K562 (cell line): ENCODE measurements around the gene FHIT. TPM values are rescaled to one million over a fixed set of nuclear protein-coding genes. Genes with fewer than 3 reads are reported as not detected.

ENCODE experiments used
- ATAC-seq: fragments of 200-7000 bp; cut with Tn5 transposase; 3 replicates; pipeline ENCODE4 v1.9.1; 2020; ENCODE audit warnings: moderate library complexity
- BruUV-seq: library from RNA; stranded (reverse); fragments of 400-500 nt; replicated peaks from 2 replicates; lab custom pipeline; 2021; lab: Mats Ljungman, UMichigan
- CTCF ChIA-PET: fragments of 300-600 bp; formaldehyde crosslinking; extraction: SDS; loops from one replicate; lab custom pipeline; 2021; ENCODE audit warnings: low intra/inter-chr PET ratio; lab: Yijun Ruan, JAX
- POLR2A ChIA-PET: fragments of 300-600, 350-650 bp; sonication (Branson Sonifier 250); formaldehyde crosslinking; extraction: SDS; loops from one replicate; lab custom pipeline; 2021; ENCODE audit warnings: antibody characterized with exemption, inconsistent platforms; lab: Yijun Ruan, JAX
- DNase-seq, 4 experiments: peaks; one replicate each; pipeline versions ENCODE4 v3.0.0 to v3.0.0-alpha.2; 2011 to 2018; ENCODE audit warnings: low spot score in 3 of 4, mixed read lengths in 3 of 4; ENCODE audit errors: extremely low read depth in 1 of 4
- FAIRE-seq: peaks from 2 replicates; lab custom pipeline; 2011; peaks lifted over from hg19 to GRCh38; lab: Jason Lieb, UNC
- H2AFZ ChIP-seq: 2 replicates; pipeline ENCODE4 v1.6.0; 2011; ENCODE audit warnings: low read depth, low read length, control low read depth, inconsistent platforms
- H3K27ac ChIP-seq: fragments of 200-600 bp; 3 replicates; pipeline ENCODE4 v1.8.0; 2011; ENCODE audit warnings: low read depth, mild to moderate bottlenecking, control low read depth, inconsistent platforms, low read length, moderate library complexity, mixed read lengths; ENCODE audit errors: extremely low read depth
- H3K27me3 ChIP-seq, 2 experiments: fragments of 300-600 bp in 1 of 2; 2 replicates in 1 of 2; 3 replicates in 1 of 2; pipeline versions ENCODE4 v1.6.0 to v1.8.0; 2011; ENCODE audit warnings: inconsistent platforms in 2 of 2, low read length in 2 of 2, mild to moderate bottlenecking in 1 of 2, mixed read lengths in 1 of 2, moderate library complexity in 1 of 2; ENCODE audit not compliant: control insufficient read depth in 2 of 2, insufficient read depth in 2 of 2
- H3K36me3 ChIP-seq: fragments of 300-600 bp; 3 replicates; pipeline ENCODE4 v1.8.0; 2011; ENCODE audit warnings: mild to moderate bottlenecking, low read length, inconsistent platforms; ENCODE audit not compliant: control insufficient read depth, insufficient read depth
- H3K4me1 ChIP-seq, 2 experiments: fragments of 200-600 bp in 1 of 2; replicated peaks in 1 of 2; 2 replicates in 1 of 2; 3 replicates in 1 of 2; pipeline versions ENCODE4 v1.5.1 to v1.8.0; 2011; ENCODE audit warnings: inconsistent platforms in 2 of 2, low read length in 2 of 2, mild to moderate bottlenecking in 1 of 2, mixed read lengths in 1 of 2, moderate library complexity in 1 of 2; ENCODE audit not compliant: control insufficient read depth in 2 of 2, insufficient read depth in 2 of 2
- H3K4me2 ChIP-seq: 2 replicates; pipeline ENCODE4 v1.6.1; 2011; ENCODE audit warnings: low read length, control low read depth, inconsistent platforms, mixed read lengths; ENCODE audit not compliant: insufficient read depth
- H3K4me3 ChIP-seq: fragments of 200-600 bp; sonication (generic), shearing (Covaris generic); 2 replicates; pipeline ENCODE4 v1.5.1; 2016; ENCODE audit warnings: control low read depth, inconsistent platforms
- H3K79me2 ChIP-seq: fragments of 200-600 bp; 3 replicates; pipeline ENCODE4 v1.8.0; 2011; ENCODE audit warnings: low read length, inconsistent platforms; ENCODE audit not compliant: control insufficient read depth, insufficient read depth
- H3K9ac ChIP-seq, 2 experiments: 2 replicates each; pipeline versions ENCODE4 v1.6.0 to v1.6.1; 2011; ENCODE audit warnings: low read depth in 2 of 2, low read length in 2 of 2, control low read depth in 1 of 2, inconsistent platforms in 1 of 2, mild to moderate bottlenecking in 1 of 2, mixed read lengths in 1 of 2; ENCODE audit not compliant: insufficient read depth in 1 of 2
- H3K9me1 ChIP-seq: one replicate; pipeline ENCODE4 v1.6.0; 2011; ENCODE audit warnings: inconsistent platforms, mild to moderate bottlenecking, low read length, moderate library complexity; ENCODE audit not compliant: control insufficient read depth, insufficient read depth
- H3K9me3 ChIP-seq: replicated peaks from 2 replicates; pipeline ENCODE4 v1.5.1; 2011; ENCODE audit warnings: low read depth, low read length, inconsistent platforms; ENCODE audit not compliant: control insufficient read depth, insufficient read depth
- H4K20me1 ChIP-seq: replicated peaks from 2 replicates; pipeline ENCODE4 v1.6.1; 2011; ENCODE audit warnings: low read length, inconsistent platforms, mixed read lengths; ENCODE audit not compliant: control insufficient read depth, insufficient read depth
- BRCA1 ChIP-seq, 2 experiments: fragments of 450-650 bp in 1 of 2; sonication (generic) in 1 of 2; formaldehyde crosslinking in 1 of 2; IDR thresholded peaks; 2 replicates each; pipeline versions ENCODE4 v1.5.0 to v1.6.1; 2017 to 2020; ENCODE audit warnings: mild to moderate bottlenecking in 1 of 2, missing genetic modification reagents in 1 of 2
- EWSR1 ChIP-seq: fragments of 450-650 bp; IDR thresholded peaks from 2 replicates; pipeline ENCODE4 v1.6.1; 2018; ENCODE audit warnings: borderline replicate concordance, mild to moderate bottlenecking, low read depth, moderate library complexity; ENCODE audit not compliant: partially characterized antibody
- GATAD2A ChIP-seq: fragments of 450-650 bp; IDR thresholded peaks from 2 replicates; pipeline ENCODE4 v1.6.1; 2017
- HES1 ChIP-seq: fragments of 450-650 bp; IDR thresholded peaks from 2 replicates; pipeline ENCODE4 v1.6.1; 2016; ENCODE audit warnings: low read depth, mild to moderate bottlenecking, moderate library complexity
- HNRNPL ChIP-seq: fragments of 200-400 bp; formaldehyde crosslinking; IDR thresholded peaks from 2 replicates; pipeline ENCODE4 v1.6.1; 2017; ENCODE audit warnings: low read depth, mild to moderate bottlenecking, low read length
- KAT2B ChIP-seq: IDR thresholded peaks from one replicate; pipeline ENCODE4 v1.6.1; 2012; ENCODE audit warnings: low read depth, mild to moderate bottlenecking, control low read depth, inconsistent platforms, low read length, moderate library complexity
- KLF6 ChIP-seq: fragments of 250-450 bp; sonication (Bioruptor Pico); IDR thresholded peaks from 2 replicates; pipeline ENCODE4 v1.4.0; 2020; ENCODE audit warnings: mild to moderate bottlenecking, moderate library complexity, borderline replicate concordance
- MTA3 ChIP-seq: fragments of 450-650 bp; formaldehyde crosslinking; IDR thresholded peaks from 2 replicates; pipeline ENCODE4 v1.6.1; 2017; ENCODE audit warnings: mild to moderate bottlenecking, borderline replicate concordance
- MXI1 ChIP-seq: IDR thresholded peaks from 2 replicates; pipeline ENCODE4 v1.6.1; 2011; ENCODE audit warnings: low read depth, mild to moderate bottlenecking, improper control_type of control experiment, low read length
- PHTF2 ChIP-seq: fragments of 250-450 bp; sonication (Bioruptor Pico); IDR thresholded peaks from 2 replicates; pipeline ENCODE4 v1.5.0; 2021; ENCODE audit warnings: mild to moderate bottlenecking
- POLR2AphosphoS2 ChIP-seq: IDR thresholded peaks from 2 replicates; pipeline ENCODE4 v1.6.1; 2012; ENCODE audit warnings: low read length, improper control_type of control experiment
- POLR3G ChIP-seq: IDR thresholded peaks from 2 replicates; pipeline ENCODE4 v1.6.1; 2011; ENCODE audit not compliant: insufficient read length, insufficient replicate concordance; ENCODE audit errors: extremely low read depth
- SREBF1 ChIP-seq: fragments of 150-350 bp; IDR thresholded peaks from 2 replicates; pipeline ENCODE4 v1.6.1; 2014; ENCODE audit warnings: antibody characterized with exemption, low read depth, low read length, borderline replicate concordance
- U2AF1 ChIP-seq: fragments of 200-400 bp; formaldehyde crosslinking; optimal IDR thresholded peaks from 2 replicates; pipeline ENCODE3; 2017; ENCODE audit warnings: mild to moderate bottlenecking, low read depth, low read length, moderate library complexity
- ZBTB5 ChIP-seq: fragments of 450-650 bp; IDR thresholded peaks from 2 replicates; pipeline ENCODE4 v1.6.1; 2017; ENCODE audit warnings: antibody characterized with exemption
- ZNF507 ChIP-seq: conservative IDR thresholded peaks from 2 replicates; pipeline ENCODE4 v1.6.1; 2017; ENCODE audit warnings: missing genetic modification characterization, missing compliant biosample characterization
- ZNF518B ChIP-seq: fragments of 250-450 bp; sonication (Bioruptor Pico); IDR thresholded peaks from 2 replicates; pipeline ENCODE4 v1.5.0; 2021; ENCODE audit warnings: mild to moderate bottlenecking, moderate library complexity
- ZNF717 ChIP-seq: fragments of 250-450 bp; sonication (Bioruptor Pico); IDR thresholded peaks from 2 replicates; pipeline ENCODE4 v1.5.0; 2021
- WGBS: fragments of 100-300 bp; shearing (Covaris generic); methylation state at CpG from one replicate; pipeline ENCODE4 v1.1.6; 2016; ENCODE audit warnings: low coverage, mixed read lengths; ENCODE audit not compliant: insufficient coverage; ENCODE audit errors: missing lambda C conversion rate; 5-methylcytosine and 5-hydroxymethylcytosine counted together
- in situ Hi-C: fragments of 300-500 bp; cut with MboI; formaldehyde crosslinking; loops from 4 replicates; pipeline ENCODE4 v1.15.0; 2018; ENCODE audit warnings: inconsistent platforms, mixed read lengths
- intact Hi-C: fragments of 100-400 bp; cut with micrococcal nuclease; formaldehyde crosslinking; loops from 2 replicates; pipeline ENCODE4 v1.14.2; 2022
- polyA plus RNA-seq, 8 experiments: library from polyadenylated mRNA; depleted of rRNA in 4 of 8; stranded (reverse) in 5 of 8; unstranded in 3 of 8; fragments of >200 nt; fragmentation: Nextera tagmentation in 2 of 8; fragmentation: Illumina TruSeq in 1 of 8; extraction: Ambion mirVana in 2 of 8; extraction: Trizol in 1 of 8; gene quantifications; 2 replicates each; pipeline versions ENCODE4 v1.2.1 to v1.2.3, GENCODE V29; 2011 to 2014; ENCODE audit warnings: inconsistent platforms in 1 of 8, missing spikeins in 1 of 8
- total RNA-seq, 7 experiments: library from RNA; depleted of rRNA in 6 of 7; stranded (reverse); fragments of >200 nt in 6 of 7; fragmentation: Illumina TruSeq in 2 of 7; extraction: Trizol in 2 of 7; gene quantifications; 2 replicates each; pipeline versions ENCODE4 v1.2.1 to v1.2.3, GENCODE V29; 2011 to 2021; ENCODE audit warnings: low replicate concordance in 1 of 7

FHIT gene
- total and polyA plus RNA-seq, 9 of the 15 experiments (the other 6 are each of a cell fraction or from before 2014, with no cell fraction given): 1.7 to 9.1 (median 4.3) TPM

GRCh38 chr3:59970796-59971195 lies 1280.5 kb downstream of the FHIT start (continued):
- no peak for TF ChIP-seq MXI1
- TF ChIP-seq SREBF1: no peak
- TF ChIP-seq KAT2B: no peak
- TF ChIP-seq EWSR1: no peak
- TF ChIP-seq POLR3G: no peak
- no peak for TF ChIP-seq HES1
- no peak for TF ChIP-seq MTA3
- no peak for TF ChIP-seq PHTF2
- TF ChIP-seq, all 486 proteins: peak for 0

- no TSS peak for BruUV-seq
- H4K20me1 ChIP-seq: no peaks in the 10 kb centered on the region
- POLR2A ChIA-PET: no interaction called here
- no peak for TF ChIP-seq POLR2AphosphoS2
- TF ChIP-seq BRCA1 (IDR thresholded peaks at IDR 0.05): no peak
- no peak for TF ChIP-seq BRCA1 (CRISPR knock-in tag; IDR thresholded peaks at IDR 0.05)
- TF ChIP-seq ZBTB5: no peak
- TF ChIP-seq KLF6 (CRISPR knock-in tag): no peak
- no peak for TF ChIP-seq ZNF717
- no peak for TF ChIP-seq HNRNPL
- no peak for TF ChIP-seq GATAD2A
- TF ChIP-seq U2AF1: no peak
- no peak for TF ChIP-seq ZNF507 (tag)
- no peak for TF ChIP-seq ZNF518B (CRISPR knock-in tag)
These were observed 1280.9 kb downstream of the FHIT start for GRCh38 chr3:59970376-59970775.

More at GRCh38 chr3:59970376-59970775, 1280.9 kb downstream of the FHIT start:
- Histone ChIP-seq H2AFZ (no peak overlapping the region), H3K4me2 (no peak overlapping the region), H3K27ac (no peak overlapping the region), H3K4me1 (no peaks in the 10 kb centered on the region), H3K9ac (no peak overlapping the region), H3K36me3 (no peaks in the 10 kb centered on the region), H3K27me3 (no peaks in the 10 kb centered on the region), H3K79me2 (no peaks in the 10 kb centered on the region), H3K9me1 (no peaks in the 10 kb centered on the region), H3K9me3 (no peaks in the 10 kb centered on the region), H3K4me3 (no peak overlapping the region)
- ATAC-seq: no peak
- no peak for FAIRE-seq
- intact Hi-C loops: no loop called here
- CTCF ChIA-PET: no interaction called here
- in situ Hi-C loops: no loop called here
- WGBS: 42% methylated on average over 4 of the region's 6 CpGs
- DNase-seq: no peak
